Gastrocnemius medialis (tissue), 4 donors: ENCODE results near the gene SCAMP3. TPM values are rescaled to one million over a fixed set of nuclear protein-coding genes. Genes with fewer than 3 reads are reported as not detected.

Source experiments
- ATAC-seq, 2 donors: fragments of 150-250 bp; one replicate each; pipeline ENCODE4 v1.9.1; 2016
- DNase-seq, 2 donors: peaks; one replicate each; pipeline ENCODE4 v3.0.0-alpha.2; 2019
- H3K27ac ChIP-seq, 4 donors: fragments of 200-600 bp; sonication (generic); 1 replicate in 1 of 4; 2 replicates in 3 of 4; pipeline ENCODE4 v1.5.1; 2016 to 2018; ENCODE audit warnings: mild to moderate bottlenecking in 2 of 4, moderate library complexity in 1 of 4
- H3K27me3 ChIP-seq, 3 donors: fragments of 200-600 bp; sonication (generic) in 2 of 3; 1 replicate in 1 of 3; 2 replicates in 2 of 3; pipeline versions ENCODE4 v1.5.1 to v1.6.0; 2016 to 2019; ENCODE audit warnings: mild to moderate bottlenecking in 1 of 3, moderate library complexity in 1 of 3
- H3K36me3 ChIP-seq, 2 donors: fragments of 200-600 bp; sonication (generic) in 1 of 2; one replicate each; pipeline ENCODE4 v1.5.1; 2017 to 2018
- H3K4me1 ChIP-seq, 2 donors: fragments of 200-600 bp; sonication (generic) in 1 of 2; one replicate each; pipeline ENCODE4 v1.5.1; 2016 to 2017; ENCODE audit warnings: mild to moderate bottlenecking in 2 of 2
- H3K4me3 ChIP-seq, 4 donors: fragments of 200-600 bp; sonication (generic) in 3 of 4; 1 replicate in 1 of 4; 2 replicates in 3 of 4; pipeline ENCODE4 v1.5.1; 2016 to 2019; ENCODE audit warnings: mild to moderate bottlenecking in 2 of 4
- H3K9me3 ChIP-seq, 3 donors: fragments of 200-600 bp; sonication (generic) in 2 of 3; 1 replicate in 1 of 3; 2 replicates in 2 of 3; pipeline ENCODE4 v1.5.1; 2016 to 2019
- CTCF ChIP-seq, 5 experiments: fragments of 450-650 bp in 3 of 5; fragments of 200-600 bp in 2 of 5; sonication (generic) in 2 of 5; IDR thresholded peaks in 4 of 5; conservative IDR thresholded peaks in 1 of 5; 1 replicate in 4 of 5; 2 replicates in 1 of 5; pipeline ENCODE4 v1.5.1; 2016 to 2019; ENCODE audit warnings: antibody characterized with exemption in 5 of 5, mild to moderate bottlenecking in 3 of 5, moderate library complexity in 3 of 5
- POLR2A ChIP-seq, 2 donors: fragments of 450-650 bp; IDR thresholded peaks; one replicate each; pipeline ENCODE4 v1.6.1; 2017; ENCODE audit warnings: antibody characterized with exemption in 2 of 2, mild to moderate bottlenecking in 2 of 2, moderate library complexity in 2 of 2
- in situ Hi-C, 4 donors: fragments of 200-750 bp; cut with MboI; loops; one replicate each; pipeline versions ENCODE4 v1.15.0 to v1.8.0; 2017; ENCODE audit warnings: low sequenced_read_pairs in 4 of 4
- intact Hi-C: fragments of 100-400 bp; cut with DNase I; formaldehyde crosslinking; loops from one replicate; pipeline ENCODE4 v1.15.1; 2023; ENCODE audit warnings: low total_unique reads
- total RNA-seq, 4 donors: library from RNA; depleted of rRNA; stranded (reverse); fragments of >200 nt; gene quantifications; one replicate each; pipeline versions ENCODE4 v1.1.0 to v1.2.3, GENCODE V29; 2016

The SCAMP3 gene
- total RNA-seq, 4 donors from 2014 or later: 60.0 to 108 (median 79.3) TPM

DNA sequence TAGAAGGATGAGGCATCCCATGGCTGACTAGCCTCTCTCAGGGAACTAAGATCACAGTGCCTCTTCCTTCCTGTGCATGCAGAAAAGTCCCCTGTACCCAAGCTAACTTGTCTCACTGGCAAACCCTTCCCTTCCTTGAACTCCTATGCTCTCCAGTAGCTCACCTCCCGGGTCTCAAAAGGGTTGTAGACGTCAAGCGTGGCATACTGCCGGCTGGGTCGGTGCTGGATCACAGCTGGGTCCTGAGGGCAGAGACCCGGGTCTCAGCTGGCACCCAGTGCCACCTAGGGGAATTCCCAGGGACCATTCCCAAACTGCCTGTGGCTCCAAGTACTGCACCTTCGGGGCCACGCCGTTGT, 688 bp downstream of the SCAMP3 start:
- no peaks in the 10 kb centered on the region for H3K9me3 ChIP-seq
- TF ChIP-seq POLR2A (IDR thresholded peaks at IDR 0.05) (no peak), CTCF (IDR thresholded peaks at IDR 0.05 in 4 of 5, conservative IDR thresholded peaks at IDR 0.05 in 1 of 5) (no peak)
- H3K4me1 ChIP-seq: peaks cover 14 to 20% of the 10 kb centered on the region in 2 donors
- in situ Hi-C loops (loop anchor here in 1 of 4 donors (10.0 kb wide), 1 partner anchor 53 kb away; no protein-coding TSS in a partner anchor), intact Hi-C loops (no loop called here)
- ATAC-seq (peak in 1 of 2 donors; percentile 6), DNase-seq (no peak)
- H3K4me3 ChIP-seq: peak overlapping the region; percentile 71 to 86 (median 76)
- H3K36me3 ChIP-seq: peaks cover 0 to 64% of the 10 kb centered on the region in 2 donors
- peak overlapping the region; percentile 79 to 90 (median 88) for H3K27ac ChIP-seq
- H3K27me3 ChIP-seq: no peaks in the 10 kb centered on the region

GRCh38 chr1:155260276-155260675, 1.9 kb downstream of the SCAMP3 start:
- peaks cover 20 to 26% of the 10 kb centered on the region in 2 donors for H3K4me1 ChIP-seq
- no peak for TF ChIP-seq CTCF (IDR thresholded peaks at IDR 0.05 in 4 of 5, conservative IDR thresholded peaks at IDR 0.05 in 1 of 5)
- no peak for TF ChIP-seq POLR2A (IDR thresholded peaks at IDR 0.05)
- H3K4me3 ChIP-seq: no peak overlapping the region
- no peak for ATAC-seq
- intact Hi-C loops (no loop called here), in situ Hi-C loops (loop anchor here in 1 of 4 donors (10.0 kb wide), 1 partner anchor 55 kb away; no protein-coding TSS in a partner anchor)
- no peaks in the 10 kb centered on the region for H3K27me3 ChIP-seq
- H3K27ac ChIP-seq: no peak overlapping the region
- no peaks in the 10 kb centered on the region for H3K9me3 ChIP-seq
- no peak for DNase-seq
- H3K36me3 ChIP-seq: peaks cover 0 to 52% of the 10 kb centered on the region in 2 donors

DNA sequence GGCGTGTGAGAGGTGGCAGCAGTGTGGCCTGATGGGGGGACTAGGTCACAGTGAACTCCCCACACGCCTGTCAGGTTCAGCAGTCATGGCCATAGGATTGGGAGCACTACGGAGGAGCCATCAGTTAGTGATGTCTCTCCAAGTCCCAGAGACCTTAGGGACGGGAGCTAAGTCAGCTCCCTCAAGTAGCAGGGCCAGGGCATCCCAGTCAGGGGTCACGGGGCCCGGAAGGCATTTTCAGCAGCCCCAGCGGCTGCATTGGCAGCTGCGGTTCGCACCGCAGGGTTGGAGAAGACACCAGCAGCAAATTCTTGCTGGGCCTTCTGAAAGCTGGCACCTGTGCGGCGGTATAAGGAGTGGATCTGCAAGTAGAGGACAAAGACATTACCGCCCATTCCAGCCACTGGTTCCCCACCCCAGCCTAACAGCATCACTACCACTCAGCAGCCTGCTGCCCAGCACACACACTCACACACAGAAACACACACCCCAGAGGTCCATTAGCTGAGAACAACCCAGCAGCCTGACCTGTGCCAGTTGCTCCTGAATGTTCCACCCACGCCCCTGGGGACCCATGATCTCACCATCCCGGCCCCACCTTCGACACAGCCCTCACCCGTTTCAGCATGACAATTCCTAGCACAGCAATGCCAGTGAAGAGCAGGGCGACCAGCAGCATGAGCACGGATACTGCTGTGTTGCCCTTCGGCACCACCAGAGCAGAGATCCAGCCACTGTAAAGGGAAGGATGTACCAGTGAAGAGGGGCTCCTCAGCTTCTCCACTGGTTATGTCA, 5.9 kb downstream of the SCAMP3 start:
- peak overlapping the region; percentile 91 to 95 (median 92) for H3K27ac ChIP-seq
- ATAC-seq (no peak), DNase-seq (peak in 1 of 2 donors; percentile 32)
- peak overlapping the region; percentile 78 to 92 (median 90) for H3K4me3 ChIP-seq
- H3K4me1 ChIP-seq: peaks cover 19 to 31% of the 10 kb centered on the region in 2 donors
- in situ Hi-C loops: loop anchor here in 1 of 4 donors (10.0 kb wide), 1 partner anchor 59 kb away; no protein-coding TSS in a partner anchor
- TF ChIP-seq CTCF (IDR thresholded peaks at IDR 0.05 in 4 of 5, conservative IDR thresholded peaks at IDR 0.05 in 1 of 5): no peak
- TF ChIP-seq POLR2A (IDR thresholded peaks at IDR 0.05): no peak
- peaks cover 0 to 28% of the 10 kb centered on the region in 2 donors for H3K36me3 ChIP-seq
- intact Hi-C loops: no loop called here
- H3K9me3 ChIP-seq: no peaks in the 10 kb centered on the region
- no peaks in the 10 kb centered on the region for H3K27me3 ChIP-seq

DNA sequence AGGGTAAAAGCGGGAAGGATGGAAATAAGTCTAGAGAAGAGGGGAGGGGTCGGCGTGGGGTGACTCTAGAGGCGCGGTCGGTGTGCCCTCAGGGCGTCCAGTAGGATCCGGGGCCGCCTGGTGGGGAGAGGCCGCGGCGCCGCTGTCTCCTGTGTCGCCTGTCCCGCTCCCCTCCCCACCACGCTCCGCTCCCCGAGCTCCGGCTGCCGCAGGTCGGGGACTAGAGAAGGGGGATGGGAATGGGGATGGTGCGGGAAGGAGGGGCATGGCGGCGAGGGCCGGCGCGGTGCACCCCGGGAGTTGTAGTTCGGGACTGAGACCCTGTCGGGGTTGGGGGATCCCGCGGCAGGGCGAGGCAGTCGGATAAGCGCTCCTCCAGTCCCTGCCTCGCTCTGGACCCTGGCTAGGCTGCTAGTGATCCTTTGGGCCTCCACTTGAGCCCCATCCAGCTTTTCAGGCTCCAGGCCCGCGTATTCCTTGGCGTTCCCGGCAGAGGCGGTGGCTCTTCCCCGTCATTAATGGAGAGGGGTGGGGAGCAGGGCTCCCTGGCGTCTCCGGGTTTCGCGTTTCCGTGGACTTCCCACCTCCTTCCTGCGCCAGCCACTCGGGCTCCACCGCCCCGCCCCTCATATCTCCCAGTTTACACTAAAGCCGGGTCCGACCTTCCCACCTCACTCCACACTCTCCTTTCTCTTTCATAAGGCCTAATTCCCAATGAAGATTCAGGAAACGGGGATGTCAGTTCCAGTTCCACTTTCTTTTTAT, 6.7 kb downstream of the SCAMP3 start, which contains the start of gene ENTREP3:
Gene ENTREP3, minus strand, starts transcription at position 241 of the 765 bp plus-strand sequence. CDS start 606 bp downstream, outside the sequence.
- peaks cover 17 to 30% of the 10 kb centered on the region in 2 donors for H3K4me1 ChIP-seq
- peak; percentile 80 to 82 for DNase-seq
- H3K27me3 ChIP-seq: no peaks in the 10 kb centered on the region
- peak within 1 kb of the TSS; percentile 78 to 92 (median 90) for H3K4me3 ChIP-seq
- ATAC-seq: peak; percentile 88 to 89
- in situ Hi-C loops (loop anchor here in 1 of 4 donors (10.0 kb wide), 1 partner anchor 59 kb away; no protein-coding TSS in a partner anchor), intact Hi-C loops (loop anchor here (2.0 kb wide), 1 partner anchor 53 kb away; the partner anchor contains the start of gene FDPS)
- no peaks in the 10 kb centered on the region for H3K9me3 ChIP-seq
- H3K36me3 ChIP-seq: peaks cover 0 to 27% of the 10 kb centered on the region in 2 donors
- H3K27ac ChIP-seq: peak within 1 kb of the TSS; percentile 91 to 95 (median 92)
- TF ChIP-seq POLR2A (IDR thresholded peaks at IDR 0.05): peak; percentile 56 to 66
- TF ChIP-seq CTCF (IDR thresholded peaks at IDR 0.05 in 4 of 5, conservative IDR thresholded peaks at IDR 0.05 in 1 of 5): no peak
